ENCODE data around the gene FLRT2.

DNA sequence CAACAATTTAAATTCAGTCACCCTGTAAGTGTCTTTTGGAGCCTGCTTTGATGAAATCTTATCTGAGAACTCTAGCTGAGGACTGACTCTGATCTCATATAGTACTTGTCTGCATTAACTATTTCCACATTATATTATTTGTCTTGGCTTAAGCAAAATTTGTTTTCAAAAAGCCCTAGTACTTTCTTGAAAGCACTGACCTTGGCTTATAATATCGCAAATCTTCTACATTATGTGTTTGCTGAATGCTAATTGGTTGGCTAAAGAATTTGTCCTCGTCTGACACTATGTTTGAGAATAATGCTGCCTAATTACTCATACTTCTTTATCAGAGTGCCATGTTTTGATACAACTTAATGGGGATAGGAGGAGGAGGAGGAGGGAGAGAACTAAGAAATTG is 46.9 kb upstream of the FLRT2 start:
- TF ChIP-seq POLR2AphosphoS5 (IDR thresholded peaks at IDR 0.05; ENCODE audit: low read depth, low read length) (no peak), POLR2A (IDR thresholded peaks at IDR 0.05; ENCODE audit: low read depth, low read length) (no peak), TAF1 (IDR thresholded peaks at IDR 0.05; ENCODE audit: low read depth, low read length) (no peak), POU2F2 (IDR thresholded peaks at IDR 0.05; ENCODE audit: low read depth, low read length) (no peak)

Measured in GM12891 (cell line).